Vagina (tissue), 2 donors: Measurements from ENCODE around the gene CALML3. TPM values are rescaled to one million over a fixed set of nuclear protein-coding genes. Genes with fewer than 3 reads are reported as not detected.

Experiments used
- DNase-seq, 2 donors: peaks; one replicate each; pipeline ENCODE4 v3.0.0-alpha.2; 2017; ENCODE audit errors: extremely low spot score in 2 of 2
- H3K27ac ChIP-seq: fragments of 200-600 bp; sonication (generic); one replicate; pipeline ENCODE4 v1.5.1; 2019
- H3K27me3 ChIP-seq: fragments of 200-600 bp; sonication (generic); one replicate; pipeline ENCODE4 v1.5.1; 2019
- H3K36me3 ChIP-seq, 2 donors: fragments of 200-600 bp; sonication (generic); one replicate each; pipeline ENCODE4 v1.5.1; 2017 to 2019
- H3K4me1 ChIP-seq: fragments of 200-600 bp; sonication (generic); one replicate; pipeline ENCODE4 v1.5.1; 2019
- H3K4me3 ChIP-seq, 2 donors: fragments of 200-600 bp; sonication (generic); 1 replicate in 1 of 2; 2 replicates in 1 of 2; pipeline ENCODE4 v1.5.1; 2016 to 2019
- H3K9me3 ChIP-seq: fragments of 200-600 bp; sonication (generic); one replicate; pipeline ENCODE4 v1.5.1; 2019
- CTCF ChIP-seq, 3 experiments: fragments of 450-650 bp in 2 of 3; fragments of 200-600 bp in 1 of 3; sonication (generic) in 1 of 3; IDR thresholded peaks; one replicate each; pipeline ENCODE4 v1.5.1; 2017 to 2019; ENCODE audit warnings: antibody characterized with exemption in 3 of 3, mild to moderate bottlenecking in 2 of 3, moderate library complexity in 2 of 3
- POLR2A ChIP-seq, 2 donors: fragments of 450-650 bp; IDR thresholded peaks; one replicate each; pipeline ENCODE4 v1.6.1; 2017; ENCODE audit warnings: antibody characterized with exemption in 2 of 2, mild to moderate bottlenecking in 2 of 2, moderate library complexity in 2 of 2
- POLR2AphosphoS5 ChIP-seq, 2 donors: sonication (generic); formaldehyde crosslinking; IDR thresholded peaks; one replicate each; pipeline ENCODE4 v1.9.0; 2017; ENCODE audit warnings: antibody characterized with exemption in 2 of 2, mild to moderate bottlenecking in 2 of 2, low read depth in 1 of 2; ENCODE audit not compliant: insufficient read depth in 1 of 2
- intact Hi-C: fragments of 100-400 bp; cut with DNase I; formaldehyde crosslinking; loops from one replicate; pipeline ENCODE4 v1.15.1; 2023
- total RNA-seq: library from RNA; depleted of rRNA; stranded (reverse); fragments of >200 nt; gene quantifications from one replicate; pipeline ENCODE4 v1.2.3, GENCODE V29; 2016

The CALML3 gene
- total RNA-seq, 1 donor from 2014 or later, result 50.6 TPM

DNA sequence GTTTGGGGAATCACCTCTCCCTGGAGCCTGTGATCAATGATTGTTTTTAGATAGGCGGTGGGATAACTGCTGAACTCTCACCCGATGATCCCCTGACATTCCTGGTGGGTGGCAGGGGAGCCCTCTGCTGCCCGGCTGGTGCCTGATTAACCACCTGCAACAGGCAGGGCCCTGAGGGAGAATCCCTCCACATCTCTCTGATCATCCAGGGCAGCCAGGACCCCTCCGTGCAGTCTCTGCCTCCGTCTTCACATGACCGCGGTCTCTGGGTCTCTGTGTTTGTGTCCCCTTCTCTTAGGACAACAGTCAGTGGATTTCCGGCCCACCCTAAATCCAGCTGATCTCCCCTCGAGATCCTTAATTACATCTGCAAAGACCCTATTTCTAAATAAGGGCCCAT lies 42.7 kb upstream of the CALML3 start:
- intact Hi-C loops, result no loop called here
- H3K4me1 ChIP-seq, result no peaks in the 10 kb centered on the region
- H3K9me3 ChIP-seq, result no peaks in the 10 kb centered on the region
- no peak for TF ChIP-seq CTCF (IDR thresholded peaks at IDR 0.05)
- no peak for TF ChIP-seq POLR2AphosphoS5 (IDR thresholded peaks at IDR 0.05; ENCODE audit: insufficient read depth in 1 of 2, low read depth in 1 of 2)
- TF ChIP-seq POLR2A (IDR thresholded peaks at IDR 0.05), result no peak
- no peak overlapping the region for H3K27ac ChIP-seq
- DNase-seq, result no peak
- H3K27me3 ChIP-seq, result no peaks in the 10 kb centered on the region
- no peaks in the 10 kb centered on the region for H3K36me3 ChIP-seq
- H3K4me3 ChIP-seq, result no peak overlapping the region

- Histone ChIP-seq H3K4me3 (no peak overlapping the region), H3K27me3 (no peaks in the 10 kb centered on the region), H3K36me3 (no peaks in the 10 kb centered on the region), H3K4me1 (peaks cover 2% of the 10 kb centered on the region), H3K9me3 (no peaks in the 10 kb centered on the region), H3K27ac (no peak overlapping the region)
- no peak for DNase-seq
- intact Hi-C loops, result no loop called here
- TF ChIP-seq POLR2A (IDR thresholded peaks at IDR 0.05) (no peak), CTCF (IDR thresholded peaks at IDR 0.05) (no peak), POLR2AphosphoS5 (IDR thresholded peaks at IDR 0.05; ENCODE audit: insufficient read depth in 1 of 2, low read depth in 1 of 2) (peak in 1 of 2 donors; percentile 77)
These were observed 40.6 kb upstream of the CALML3 start for GRCh38 chr10:5484205-5484604.

DNA sequence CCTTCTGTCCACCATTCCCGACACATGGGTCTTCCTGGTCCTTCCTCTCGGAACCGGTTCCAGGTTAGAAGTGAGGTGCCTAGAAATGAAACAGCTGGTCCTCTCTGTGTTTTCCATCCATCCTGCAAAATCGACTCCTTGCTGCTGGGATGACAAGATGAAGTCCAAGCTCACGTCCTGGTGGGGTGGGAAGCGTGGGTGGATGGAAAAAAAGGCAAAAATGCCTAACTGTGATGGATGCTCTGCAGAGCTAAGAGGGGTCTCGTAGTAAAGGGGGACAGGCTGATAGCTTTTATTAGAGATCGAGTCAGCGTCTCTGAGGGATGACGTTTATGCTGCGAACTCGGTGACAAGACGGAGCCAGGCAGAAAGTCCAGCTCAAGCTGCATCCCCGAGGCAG lies 39.5 kb upstream of the CALML3 start:
- intact Hi-C loops, result no loop called here
- H3K4me1 ChIP-seq, result peaks cover 5% of the 10 kb centered on the region

GRCh38 chr10:5485948-5486852 lies 38.6 kb upstream of the CALML3 start:
- Histone ChIP-seq H3K27me3 (no peaks in the 10 kb centered on the region), H3K4me3 (no peak overlapping the region), H3K27ac (no peak overlapping the region), H3K4me1 (peaks cover 5% of the 10 kb centered on the region), H3K9me3 (no peaks in the 10 kb centered on the region), H3K36me3 (no peaks in the 10 kb centered on the region)
- intact Hi-C loops, result no loop called here
- TF ChIP-seq POLR2A (IDR thresholded peaks at IDR 0.05), result no peak
- no peak for TF ChIP-seq POLR2AphosphoS5 (IDR thresholded peaks at IDR 0.05; ENCODE audit: insufficient read depth in 1 of 2, low read depth in 1 of 2)
- TF ChIP-seq CTCF (IDR thresholded peaks at IDR 0.05), result no peak
- DNase-seq, result no peak

More for the DNA sequence above, 39.5 kb upstream of the CALML3 start:
- DNase-seq, result no peak
- H3K27me3 ChIP-seq, result no peaks in the 10 kb centered on the region
- TF ChIP-seq CTCF (IDR thresholded peaks at IDR 0.05), result no peak
- no peak for TF ChIP-seq POLR2A (IDR thresholded peaks at IDR 0.05)
- TF ChIP-seq POLR2AphosphoS5 (IDR thresholded peaks at IDR 0.05; ENCODE audit: insufficient read depth in 1 of 2, low read depth in 1 of 2), result no peak
- H3K27ac ChIP-seq, result no peak overlapping the region
- no peaks in the 10 kb centered on the region for H3K9me3 ChIP-seq
- H3K36me3 ChIP-seq, result no peaks in the 10 kb centered on the region
- no peak overlapping the region for H3K4me3 ChIP-seq

GRCh38 chr10:5486853-5487235 lies 37.9 kb upstream of the CALML3 start:
- Histone ChIP-seq H3K9me3 (no peaks in the 10 kb centered on the region), H3K27me3 (no peaks in the 10 kb centered on the region), H3K27ac (no peak overlapping the region), H3K36me3 (no peaks in the 10 kb centered on the region), H3K4me3 (no peak overlapping the region), H3K4me1 (peaks cover 5% of the 10 kb centered on the region)
- intact Hi-C loops, result no loop called here
- DNase-seq, result no peak
- TF ChIP-seq POLR2A (IDR thresholded peaks at IDR 0.05), result no peak
- no peak for TF ChIP-seq POLR2AphosphoS5 (IDR thresholded peaks at IDR 0.05; ENCODE audit: insufficient read depth in 1 of 2, low read depth in 1 of 2)
- TF ChIP-seq CTCF (IDR thresholded peaks at IDR 0.05), result no peak
